H1 (cell line): ENCODE data around the gene TRIM28. TPM values are rescaled to one million over a fixed set of nuclear protein-coding genes. Genes with fewer than 3 reads are reported as not detected.

Source experiments
- CTCF ChIA-PET: fragments of 300-600 bp; sonication (Branson Sonifier 250); formaldehyde crosslinking; loops from one replicate; lab custom pipeline; 2021; ENCODE audit not compliant: partially characterized antibody; lab: Charles Lee
- POLR2A ChIA-PET: fragments of 300-600 bp; sonication (Branson Sonifier 250); formaldehyde crosslinking; loops from one replicate; lab custom pipeline; 2021; ENCODE audit warnings: inconsistent platforms; ENCODE audit not compliant: partially characterized antibody; lab: Charles Lee
- DNase-seq, 2 experiments: peaks; one replicate each; pipeline versions ENCODE4 v3.0.0 to v3.0.0-alpha.2; 2010 to 2022; ENCODE audit warnings: low spot score in 2 of 2, low read depth in 1 of 2, mixed read lengths in 1 of 2
- FAIRE-seq: peaks from 2 replicates; lab custom pipeline; 2011; peaks lifted over from hg19 to GRCh38; lab: Jason Lieb, UNC
- H2AFZ ChIP-seq: 2 replicates; pipeline ENCODE4 v1.8.1; 2012; ENCODE audit warnings: low read length, inconsistent platforms
- H2AK5ac ChIP-seq: 2 replicates; pipeline ENCODE4 v1.6.1; 2013; ENCODE audit warnings: low read depth, low read length
- H2BK120ac ChIP-seq: replicated peaks from 2 replicates; pipeline ENCODE3; 2013; ENCODE audit warnings: low read depth, low read length, inconsistent platforms
- H2BK12ac ChIP-seq: 2 replicates; pipeline ENCODE4 v1.6.1; 2013; ENCODE audit warnings: low read depth, low read length
- H2BK15ac ChIP-seq: 2 replicates; pipeline ENCODE4 v1.6.1; 2013; ENCODE audit warnings: low read length
- H2BK20ac ChIP-seq: 2 replicates; pipeline ENCODE4 v1.6.1; 2013; ENCODE audit warnings: low read length
- H2BK5ac ChIP-seq: 2 replicates; pipeline ENCODE4 v1.6.1; 2013; ENCODE audit warnings: low read depth, low read length
- H3K14ac ChIP-seq: 2 replicates; pipeline ENCODE4 v1.6.1; 2013; ENCODE audit warnings: inconsistent platforms; ENCODE audit not compliant: insufficient read length
- H3K18ac ChIP-seq: 2 replicates; pipeline ENCODE4 v1.6.1; 2013; ENCODE audit warnings: low read length; ENCODE audit errors: extremely low read depth
- H3K23ac ChIP-seq: 2 replicates; pipeline ENCODE4 v1.6.1; 2013; ENCODE audit warnings: inconsistent platforms; ENCODE audit not compliant: insufficient read length
- H3K23me2 ChIP-seq: 2 replicates; pipeline ENCODE4 v1.6.1; 2013; ENCODE audit warnings: low read depth, low read length
- H3K27ac ChIP-seq: 2 replicates; pipeline ENCODE4 v1.6.1; 2011; ENCODE audit warnings: low read depth, low read length, inconsistent platforms
- H3K27me3 ChIP-seq, 4 experiments: replicated peaks in 1 of 4; 1 replicate in 1 of 4; 2 replicates in 3 of 4; pipeline versions ENCODE4 v1.6.1 to v1.8.1; 2011 to 2013; ENCODE audit warnings: low read length in 3 of 4, mild to moderate bottlenecking in 3 of 4, inconsistent platforms in 2 of 4, mixed read lengths in 2 of 4, moderate library complexity in 1 of 4; ENCODE audit not compliant: control insufficient read depth in 3 of 4, insufficient read depth in 3 of 4; ENCODE audit errors: extremely low read depth in 1 of 4
- H3K36me3 ChIP-seq, 4 experiments: 2 replicates each; pipeline versions ENCODE4 v1.6.1 to v1.8.1; 2011 to 2013; ENCODE audit warnings: mild to moderate bottlenecking in 4 of 4, low read length in 3 of 4, moderate library complexity in 2 of 4, control low read depth in 1 of 4, inconsistent platforms in 1 of 4; ENCODE audit not compliant: insufficient read depth in 4 of 4, control insufficient read depth in 2 of 4
- H3K4ac ChIP-seq: replicated peaks from 2 replicates; pipeline ENCODE3; 2013; ENCODE audit warnings: low read length, low read depth, mixed read lengths, inconsistent platforms; ENCODE audit not compliant: insufficient read length
- H3K4me1 ChIP-seq, 4 experiments: replicated peaks in 1 of 4; 1 replicate in 1 of 4; 2 replicates in 3 of 4; pipeline versions ENCODE4 v1.6.1 to v1.8.1; 2011 to 2013; ENCODE audit warnings: low read length in 3 of 4, inconsistent platforms in 2 of 4, mixed read lengths in 1 of 4; ENCODE audit not compliant: insufficient read depth in 4 of 4, control insufficient read depth in 3 of 4
- H3K4me2 ChIP-seq, 2 experiments: 2 replicates each; pipeline versions ENCODE4 v1.6.1 to v1.8.1; 2011 to 2013; ENCODE audit warnings: low read depth in 2 of 2, low read length in 2 of 2, control low read depth in 1 of 2, inconsistent platforms in 1 of 2, mild to moderate bottlenecking in 1 of 2; ENCODE audit not compliant: insufficient read depth in 1 of 2
- H3K4me3 ChIP-seq, 4 experiments: fragments of 200-600, 300-600 bp in 1 of 4; sonication (generic), shearing (Covaris generic), sonication (Bioruptor Twin) in 1 of 4; 2 replicates each; pipeline versions ENCODE4 v1.5.1 to v1.8.1; 2011 to 2016; ENCODE audit warnings: low read length in 4 of 4, low read depth in 3 of 4, control low read depth in 2 of 4, inconsistent platforms in 2 of 4, mild to moderate bottlenecking in 2 of 4, mixed read lengths in 1 of 4, moderate library complexity in 1 of 4; ENCODE audit not compliant: insufficient read depth in 2 of 4; ENCODE audit errors: extremely low read depth in 1 of 4
- H3K56ac ChIP-seq: replicated peaks from 2 replicates; pipeline ENCODE3; 2013; ENCODE audit warnings: low read depth, mild to moderate bottlenecking, mixed read lengths, low read length, inconsistent platforms; ENCODE audit not compliant: insufficient read length
- H3K79me1 ChIP-seq: 2 replicates; pipeline ENCODE4 v1.6.1; 2013; ENCODE audit warnings: low read depth, low read length, control low read depth
- H3K79me2 ChIP-seq, 2 experiments: 2 replicates each; pipeline versions ENCODE4 v1.6.1 to v1.8.1; 2012 to 2013; ENCODE audit warnings: low read length in 2 of 2, mild to moderate bottlenecking in 2 of 2, inconsistent platforms in 1 of 2; ENCODE audit not compliant: insufficient read depth in 2 of 2, control insufficient read depth in 1 of 2
- H3K9ac ChIP-seq, 4 experiments: replicated peaks in 1 of 4; 1 replicate in 1 of 4; 2 replicates in 3 of 4; pipeline versions ENCODE4 v1.6.1 to v1.8.1; 2011 to 2013; ENCODE audit warnings: low read depth in 3 of 4, low read length in 3 of 4, control low read depth in 2 of 4, mild to moderate bottlenecking in 2 of 4, moderate library complexity in 2 of 4, inconsistent platforms in 1 of 4; ENCODE audit errors: extremely low read depth in 1 of 4
- H3K9me3 ChIP-seq, 2 experiments: 2 replicates each; pipeline versions ENCODE4 v1.6.1 to v1.8.1; 2012 to 2013; ENCODE audit warnings: mild to moderate bottlenecking in 2 of 2, moderate library complexity in 2 of 2, control low read depth in 1 of 2, inconsistent platforms in 1 of 2, low read depth in 1 of 2, low read length in 1 of 2, mixed read lengths in 1 of 2; ENCODE audit not compliant: insufficient read depth in 2 of 2
- H4K20me1 ChIP-seq, 2 experiments: replicated peaks in 1 of 2; 2 replicates each; pipeline versions ENCODE3 to v1.8.1; 2011 to 2013; ENCODE audit warnings: inconsistent platforms in 2 of 2, low read length in 2 of 2, mild to moderate bottlenecking in 1 of 2; ENCODE audit not compliant: insufficient read depth in 2 of 2, control insufficient read depth in 1 of 2
- H4K5ac ChIP-seq: 2 replicates; pipeline ENCODE4 v1.6.1; 2013; ENCODE audit warnings: low read length, low read depth, mixed read lengths, inconsistent platforms; ENCODE audit not compliant: insufficient read length
- H4K8ac ChIP-seq: 2 replicates; pipeline ENCODE4 v1.8.0; 2013; ENCODE audit warnings: mild to moderate bottlenecking, moderate library complexity, low read length, inconsistent platforms; ENCODE audit not compliant: insufficient read depth; ENCODE audit errors: extremely low read depth
- H4K91ac ChIP-seq: replicated peaks from 2 replicates; pipeline ENCODE3; 2013; ENCODE audit warnings: low read length, mixed read lengths, inconsistent platforms; ENCODE audit not compliant: insufficient read length
- KDM4A ChIP-seq: IDR thresholded peaks from one replicate; pipeline ENCODE4 v1.7.1; 2012; ENCODE audit warnings: low read depth, mild to moderate bottlenecking, moderate library complexity, low read length, inconsistent platforms; ENCODE audit not compliant: severe bottlenecking
- MAFK ChIP-seq: IDR thresholded peaks from 2 replicates; pipeline ENCODE4 v1.6.1; 2012; ENCODE audit warnings: low read depth, mild to moderate bottlenecking, improper control_type of control experiment, low read length
- POLR2A ChIP-seq, 2 experiments: IDR thresholded peaks; 1 replicate in 1 of 2; 2 replicates in 1 of 2; pipeline ENCODE4 v1.6.1; 2011; ENCODE audit warnings: low read depth in 2 of 2, low read length in 2 of 2, mild to moderate bottlenecking in 2 of 2; ENCODE audit errors: control extremely low read depth in 1 of 2
- POLR2AphosphoS5 ChIP-seq: IDR thresholded peaks from 2 replicates; pipeline ENCODE4 v1.6.1; 2011; ENCODE audit warnings: low read depth, low read length
- WGBS, 2 experiments: shearing (Covaris generic) in 1 of 2; methylation state at CpG; one replicate each; pipeline versions ENCODE4 v1.1.6 to v1.1.7; 2013 to 2015; ENCODE audit warnings: low lambda C conversion rate in 2 of 2, mixed read lengths in 2 of 2, inconsistent platforms in 1 of 2, low coverage in 1 of 2, missing lambda C conversion rate in 1 of 2; ENCODE audit not compliant: insufficient replicate concordance in 2 of 2, insufficient coverage in 1 of 2, insufficient read length in 1 of 2; ENCODE audit errors: extremely low coverage in 1 of 2, missing lambda C conversion rate in 1 of 2; 5-methylcytosine and 5-hydroxymethylcytosine counted together
- polyA plus RNA-seq, 7 experiments: library from polyadenylated mRNA; depleted of rRNA in 3 of 7; stranded (reverse) in 5 of 7; unstranded in 2 of 7; fragments of >200 nt in 5 of 7; fragments of 200-250 nt in 2 of 7; gene quantifications; 1 replicate in 5 of 7; 2 replicates in 1 of 7; 4 replicates in 1 of 7; pipeline versions ENCODE4 v1.2.1 to v1.2.3, GENCODE V29; 2011 to 2013; ENCODE audit warnings: missing spikeins in 2 of 7, mixed read lengths in 2 of 7
- total RNA-seq: library from RNA; stranded (reverse); fragmentation: NEBNext Ultra II Directional; extraction: Animal tissue kit (Norgen Biotek cat#: 25700); gene quantifications from 2 replicates; pipeline ENCODE4 v1.2.1, GENCODE V29; 2021
- TF ChIP-seq, protein P1 (sequence below): IDR thresholded peaks from 2 replicates; pipeline ENCODE4 v1.6.1; 2011; ENCODE audit warnings: low read length, improper control_type of control experiment
- TF ChIP-seq, protein P2 (sequence below), 3 experiments: IDR thresholded peaks; 1 replicate in 2 of 3; 2 replicates in 1 of 3; pipeline versions ENCODE4 v1.5.1 to v1.6.1; 2011; ENCODE audit warnings: low read length in 3 of 3, mild to moderate bottlenecking in 3 of 3, inconsistent platforms in 2 of 3, low read depth in 1 of 3, moderate library complexity in 1 of 3; ENCODE audit not compliant: insufficient read depth in 1 of 3; ENCODE audit errors: control extremely low read depth in 1 of 3

Gene TRIM28
- total and polyA plus RNA-seq, 2 of the 8 experiments (the other 6 are each of a cell fraction or from before 2014, with no cell fraction given): 1,433 to 1,442 TPM

DNA sequence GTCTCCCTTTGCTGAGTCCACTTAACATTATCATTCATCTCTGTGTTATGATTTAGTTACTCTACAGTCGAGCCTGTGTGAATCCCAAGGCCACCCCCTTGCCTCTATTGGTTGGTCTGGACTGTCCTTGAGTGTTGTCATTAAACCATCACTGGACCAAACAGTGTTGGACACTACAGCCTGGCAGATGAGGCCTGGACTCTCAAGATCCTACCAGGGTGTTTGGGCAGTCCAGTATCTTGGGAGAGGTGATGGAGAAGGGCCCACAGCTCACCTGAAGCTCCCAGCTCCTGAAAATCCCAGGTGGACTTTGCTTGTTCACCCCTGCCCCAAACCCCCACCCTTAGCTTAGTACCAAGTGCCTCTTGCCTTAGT, 7.2 kb downstream of the TRIM28 start:
- Histone ChIP-seq H2BK5ac (no peak overlapping the region), H3K9me3 (no peaks in the 10 kb centered on the region), H3K4me1 (peaks cover under 1 to 22% (median 13%) of the 10 kb centered on the region in 4 experiments), H2BK12ac (no peak overlapping the region), H3K14ac (no peak overlapping the region), H3K79me2 (peaks cover 14 to 34% of the 10 kb centered on the region in 2 experiments), H2BK20ac (no peak overlapping the region), H2AFZ (no peak overlapping the region), H3K4me2 (no peak overlapping the region), H3K56ac (no peak overlapping the region), H3K23me2 (peaks cover 9% of the 10 kb centered on the region), H4K20me1 (peaks cover 28 to 44% of the 10 kb centered on the region in 2 experiments), H3K27me3 (no peaks in the 10 kb centered on the region), H3K18ac (no peak overlapping the region), H4K8ac (no peak overlapping the region), H2BK15ac (no peak overlapping the region), H2AK5ac (no peak overlapping the region), H3K9ac (no peak overlapping the region), H3K36me3 (peaks cover 42 to 68% (median 57%) of the 10 kb centered on the region in 4 experiments), H2BK120ac (no peak overlapping the region), H3K23ac (no peak overlapping the region), H3K79me1 (peaks cover 22% of the 10 kb centered on the region), H4K5ac (no peak overlapping the region), H3K4ac (no peak overlapping the region), H3K27ac (no peak overlapping the region), H3K4me3 (no peak overlapping the region), H4K91ac (no peak overlapping the region)
- no peak for DNase-seq
- WGBS, 2 experiments: 90% methylated on average over 1 of the region's 1 CpG; no CpG with 5 or more reads in 1 of the 2 experiments
- ChIA-PET POLR2A (interaction anchor here (0.9 to 13.8 kb wide), 6 partner anchors 6 to 180 kb away, joined by 3 to 650 read pairs (median 102); partner anchors contain the start of genes MZF1, SLC27A5, TRIM28 and UBE2M), CTCF (interaction anchor here (1.4 to 1.5 kb wide), 2 partner anchors 28 to 31 kb away, joined by 3 to 11 read pairs; partner anchors contain the start of gene ZBTB45)
- peak; percentile 59 for TF ChIP-seq POLR2AphosphoS5
- no peak; a peak in 1 of 3 replicates for TF ChIP-seq POLR2A (IDR thresholded peaks at IDR 0.05; ENCODE audit: control extremely low read depth in 1 of 2, low read depth in 2 of 2, low read length in 2 of 2)
- no peak for TF ChIP-seq KDM4A
- TF ChIP-seq MAFK: no peak
- TF ChIP-seq, protein P1, sequence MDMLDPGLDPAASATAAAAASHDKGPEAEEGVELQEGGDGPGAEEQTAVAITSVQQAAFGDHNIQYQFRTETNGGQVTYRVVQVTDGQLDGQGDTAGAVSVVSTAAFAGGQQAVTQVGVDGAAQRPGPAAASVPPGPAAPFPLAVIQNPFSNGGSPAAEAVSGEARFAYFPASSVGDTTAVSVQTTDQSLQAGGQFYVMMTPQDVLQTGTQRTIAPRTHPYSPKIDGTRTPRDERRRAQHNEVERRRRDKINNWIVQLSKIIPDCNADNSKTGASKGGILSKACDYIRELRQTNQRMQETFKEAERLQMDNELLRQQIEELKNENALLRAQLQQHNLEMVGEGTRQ: no peak
- TF ChIP-seq, protein P2, sequence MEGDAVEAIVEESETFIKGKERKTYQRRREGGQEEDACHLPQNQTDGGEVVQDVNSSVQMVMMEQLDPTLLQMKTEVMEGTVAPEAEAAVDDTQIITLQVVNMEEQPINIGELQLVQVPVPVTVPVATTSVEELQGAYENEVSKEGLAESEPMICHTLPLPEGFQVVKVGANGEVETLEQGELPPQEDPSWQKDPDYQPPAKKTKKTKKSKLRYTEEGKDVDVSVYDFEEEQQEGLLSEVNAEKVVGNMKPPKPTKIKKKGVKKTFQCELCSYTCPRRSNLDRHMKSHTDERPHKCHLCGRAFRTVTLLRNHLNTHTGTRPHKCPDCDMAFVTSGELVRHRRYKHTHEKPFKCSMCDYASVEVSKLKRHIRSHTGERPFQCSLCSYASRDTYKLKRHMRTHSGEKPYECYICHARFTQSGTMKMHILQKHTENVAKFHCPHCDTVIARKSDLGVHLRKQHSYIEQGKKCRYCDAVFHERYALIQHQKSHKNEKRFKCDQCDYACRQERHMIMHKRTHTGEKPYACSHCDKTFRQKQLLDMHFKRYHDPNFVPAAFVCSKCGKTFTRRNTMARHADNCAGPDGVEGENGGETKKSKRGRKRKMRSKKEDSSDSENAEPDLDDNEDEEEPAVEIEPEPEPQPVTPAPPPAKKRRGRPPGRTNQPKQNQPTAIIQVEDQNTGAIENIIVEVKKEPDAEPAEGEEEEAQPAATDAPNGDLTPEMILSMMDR (IDR thresholded peaks at IDR 0.05; ENCODE audit: control extremely low read depth in 1 of 3, insufficient read depth in 1 of 3, low read depth in 1 of 3, low read length in 3 of 3): no peak
- no peak for FAIRE-seq
